Endothelial cell of umbilical vein (primary cell): ENCODE data around the gene INHBB. TPM values are rescaled to one million over a fixed set of nuclear protein-coding genes. Genes with fewer than 3 reads are reported as not detected.

ENCODE experiments used
- BruUV-seq: library from RNA; stranded (reverse); fragments of 400-500 nt; replicated peaks from 2 replicates; lab custom pipeline; 2021; lab: Mats Ljungman, UMichigan
- CTCF ChIA-PET: fragments of 300-600, 350-600 bp; sonication (Branson Sonifier 250); formaldehyde crosslinking; loops from one replicate; lab custom pipeline; 2021; ENCODE audit warnings: antibody characterized with exemption, inconsistent platforms; lab: Charles Lee
- POLR2A ChIA-PET: fragments of 300-600, 350-600 bp; sonication (Branson Sonifier 250); formaldehyde crosslinking; loops from one replicate; lab custom pipeline; 2021; ENCODE audit warnings: antibody characterized with exemption, inconsistent platforms; lab: Charles Lee
- DNase-seq: peaks from one replicate; pipeline ENCODE4 v3.0.0-alpha.2; 2011; ENCODE audit warnings: low read depth, low spot score
- FAIRE-seq: peaks from 2 replicates; lab custom pipeline; 2011; peaks lifted over from hg19 to GRCh38; lab: Jason Lieb, UNC
- H2AFZ ChIP-seq: 2 replicates; pipeline ENCODE4 v1.6.0; 2012; ENCODE audit warnings: low read depth, low read length, control low read depth, inconsistent platforms
- H3K27ac ChIP-seq: 2 replicates; pipeline ENCODE4 v1.5.1; 2011; ENCODE audit warnings: low read depth, mild to moderate bottlenecking, control low read depth, low read length, moderate library complexity; ENCODE audit not compliant: insufficient read depth
- H3K27me3 ChIP-seq, 2 experiments: 2 replicates each; pipeline versions ENCODE4 v1.6.0 to v1.6.1; 2011; ENCODE audit warnings: low read length in 2 of 2, mixed read lengths in 1 of 2; ENCODE audit not compliant: control insufficient read depth in 2 of 2, insufficient read depth in 2 of 2
- H3K36me3 ChIP-seq, 2 experiments: 2 replicates in 1 of 2; 3 replicates in 1 of 2; pipeline ENCODE4 v1.5.1; 2011; ENCODE audit warnings: low read length in 2 of 2, mild to moderate bottlenecking in 1 of 2, moderate library complexity in 1 of 2; ENCODE audit not compliant: control insufficient read depth in 2 of 2, insufficient read depth in 2 of 2; ENCODE audit errors: extremely low read depth in 1 of 2
- H3K4me1 ChIP-seq: 3 replicates; pipeline ENCODE4 v1.5.1; 2011; ENCODE audit warnings: mild to moderate bottlenecking, low read length; ENCODE audit not compliant: control insufficient read depth, insufficient read depth; ENCODE audit errors: extremely low read depth
- H3K4me2 ChIP-seq: 2 replicates; pipeline ENCODE4 v1.6.1; 2011; ENCODE audit warnings: low read length, control low read depth, mixed read lengths; ENCODE audit not compliant: insufficient read depth
- H3K4me3 ChIP-seq, 3 experiments: fragments of 200-600 bp in 1 of 3; sonication (generic), shearing (Covaris generic) in 1 of 3; replicated peaks in 1 of 3; 2 replicates each; pipeline ENCODE4 v1.5.1; 2011 to 2016; ENCODE audit warnings: control low read depth in 3 of 3, low read length in 3 of 3, mild to moderate bottlenecking in 2 of 3, inconsistent platforms in 1 of 3, low read depth in 1 of 3, moderate library complexity in 1 of 3; ENCODE audit not compliant: insufficient read depth in 1 of 3
- H3K79me2 ChIP-seq: 2 replicates; pipeline ENCODE4 v1.6.0; 2012; ENCODE audit warnings: low read length, inconsistent platforms; ENCODE audit not compliant: control insufficient read depth, insufficient read depth
- H3K9ac ChIP-seq: replicated peaks from 2 replicates; pipeline ENCODE3; 2011; ENCODE audit warnings: low read length, control low read depth; ENCODE audit not compliant: insufficient read depth; ENCODE audit errors: extremely low read depth
- H3K9me1 ChIP-seq: replicated peaks from 3 replicates; pipeline ENCODE4 v1.6.0; 2011; ENCODE audit warnings: mild to moderate bottlenecking, low read length; ENCODE audit not compliant: control insufficient read depth, insufficient read depth; ENCODE audit errors: extremely low read depth
- H3K9me3 ChIP-seq: replicated peaks from 2 replicates; pipeline ENCODE4 v1.5.1; 2012; ENCODE audit warnings: low read length, inconsistent platforms; ENCODE audit not compliant: control insufficient read depth, insufficient read depth
- H4K20me1 ChIP-seq: replicated peaks from 2 replicates; pipeline ENCODE3; 2011; ENCODE audit warnings: mild to moderate bottlenecking, low read length; ENCODE audit not compliant: control insufficient read depth, insufficient read depth; ENCODE audit errors: extremely low read depth
- CTCF ChIP-seq, 2 donors: IDR thresholded peaks; 1 replicate in 1 of 2; 2 replicates in 1 of 2; pipeline ENCODE4 v1.5.1; 2011; ENCODE audit warnings: low read length in 2 of 2, mild to moderate bottlenecking in 2 of 2, moderate library complexity in 2 of 2, control low read depth in 1 of 2, inconsistent platforms in 1 of 2, low read depth in 1 of 2; ENCODE audit not compliant: insufficient read depth in 1 of 2; ENCODE audit errors: extremely low read depth in 1 of 2
- EZH2 ChIP-seq: IDR thresholded peaks from 2 replicates; pipeline ENCODE4 v1.6.1; 2012; ENCODE audit warnings: borderline replicate concordance, low read depth, mild to moderate bottlenecking, moderate library complexity, low read length, inconsistent platforms; ENCODE audit not compliant: severe bottlenecking
- FOS ChIP-seq: IDR thresholded peaks from 2 replicates; pipeline ENCODE4 v1.6.1; 2011; ENCODE audit warnings: mild to moderate bottlenecking, low read length, moderate library complexity, borderline replicate concordance; ENCODE audit not compliant: insufficient read depth
- GATA2 ChIP-seq: IDR thresholded peaks from 2 replicates; pipeline ENCODE4 v1.7.0; 2011; ENCODE audit warnings: low read depth, mild to moderate bottlenecking, moderate library complexity, mixed read lengths, low read length; ENCODE audit not compliant: insufficient read length, insufficient read depth
- JUN ChIP-seq: IDR thresholded peaks from 2 replicates; pipeline ENCODE4 v1.6.1; 2011; ENCODE audit warnings: borderline replicate concordance, low read depth; ENCODE audit not compliant: insufficient read length, insufficient read depth
- MYC ChIP-seq: IDR thresholded peaks from one replicate; pipeline ENCODE4 v1.6.1; 2011; ENCODE audit warnings: mild to moderate bottlenecking, low read depth, low read length
- POLR2A ChIP-seq: IDR thresholded peaks from 2 replicates; pipeline ENCODE4 v1.6.1; 2012; ENCODE audit warnings: low read depth, mild to moderate bottlenecking, control low read depth, low read length
- POLR2AphosphoS5 ChIP-seq: IDR thresholded peaks from 2 replicates; pipeline ENCODE4 v1.6.1; 2012; ENCODE audit warnings: low read depth, mild to moderate bottlenecking, control low read depth, low read length, moderate library complexity; ENCODE audit not compliant: insufficient read depth
- dilution Hi-C: fragments of 300-500 bp; cut with MboI; formaldehyde crosslinking; loops from one replicate; pipeline ENCODE4 v1.15.0; 2019; ENCODE audit warnings: low sequenced_read_pairs; ENCODE audit not compliant: extremely low pct_ligation_motif_present
- intact Hi-C: fragments of 100-400 bp; cut with micrococcal nuclease; formaldehyde crosslinking; loops from one replicate; pipeline ENCODE4 v1.10.0; 2022
- polyA plus RNA-seq, 4 experiments: library from polyadenylated mRNA; depleted of rRNA in 3 of 4; stranded (reverse) in 3 of 4; unstranded in 1 of 4; fragments of >200 nt; gene quantifications; 2 replicates each; pipeline versions ENCODE4 v1.2.1 to v1.2.3, GENCODE V29; 2011 to 2012; ENCODE audit warnings: missing spikeins in 1 of 4
- total RNA-seq: library from RNA; stranded (reverse); gene quantifications from 2 replicates; pipeline ENCODE4 v1.2.3, GENCODE V29; 2021
- TF ChIP-seq, protein P1 (sequence below): IDR thresholded peaks from 2 replicates; pipeline ENCODE4 v1.6.1; 2011; ENCODE audit not compliant: insufficient read depth, insufficient read length

INHBB gene
- total and polyA plus RNA-seq, 2 donors (not counting 3 experiments of a cell fraction or from before 2014, with no cell fraction given) = 0.11 to 1.8 TPM

DNA sequence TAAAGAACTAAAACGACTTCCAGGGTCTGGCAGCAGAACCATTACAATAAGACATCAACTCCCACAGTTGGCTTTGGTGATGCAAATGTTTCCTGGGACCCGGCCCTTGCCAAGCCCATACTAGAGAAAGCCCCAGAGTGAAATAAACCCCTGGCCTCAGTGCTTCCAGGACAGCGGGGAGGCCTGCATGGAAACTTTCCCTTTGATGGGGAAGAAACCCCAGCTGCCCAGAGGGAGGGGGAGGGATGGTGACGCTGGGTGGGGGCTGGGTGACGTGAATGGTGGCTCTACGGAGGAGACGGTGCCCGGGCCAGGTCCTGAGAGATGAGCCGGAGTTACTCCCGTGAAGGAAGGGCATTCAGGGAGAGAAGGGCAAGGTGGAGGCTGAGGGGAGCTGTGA, 27.5 kb downstream of the INHBB start:
- no peaks in the 10 kb centered on the region for H4K20me1 ChIP-seq
- no peak overlapping the region for H3K9ac ChIP-seq
- intact Hi-C loops (no loop called here), dilution Hi-C loops (no loop called here)
- no peaks in the 10 kb centered on the region for H3K9me1 ChIP-seq
- no TSS peak for BruUV-seq
- no peaks in the 10 kb centered on the region for H3K27me3 ChIP-seq
- no peaks in the 10 kb centered on the region for H3K36me3 ChIP-seq
- H3K4me3 ChIP-seq = no peak overlapping the region
- H3K27ac ChIP-seq = no peak overlapping the region
- FAIRE-seq (no peak), DNase-seq (no peak)
- H3K79me2 ChIP-seq = no peaks in the 10 kb centered on the region
- no peak overlapping the region for H2AFZ ChIP-seq
- POLR2A ChIA-PET = no interaction called here
- H3K4me1 ChIP-seq = no peaks in the 10 kb centered on the region
- H3K4me2 ChIP-seq = no peak overlapping the region
- no peaks in the 10 kb centered on the region for H3K9me3 ChIP-seq
- TF ChIP-seq CTCF (IDR thresholded peaks at IDR 0.05; ENCODE audit: extremely low read depth in 1 of 2, insufficient read depth in 1 of 2, low read depth in 1 of 2, low read length in 2 of 2) (no peak), GATA2 (no peak)
- TF ChIP-seq, protein P1, sequence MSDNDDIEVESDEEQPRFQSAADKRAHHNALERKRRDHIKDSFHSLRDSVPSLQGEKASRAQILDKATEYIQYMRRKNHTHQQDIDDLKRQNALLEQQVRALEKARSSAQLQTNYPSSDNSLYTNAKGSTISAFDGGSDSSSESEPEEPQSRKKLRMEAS = no peak
- CTCF ChIA-PET = interaction anchor here (1.2 kb wide), 1 partner anchor 30 kb away, joined by 4 read pairs; no protein-coding TSS in a partner anchor

DNA sequence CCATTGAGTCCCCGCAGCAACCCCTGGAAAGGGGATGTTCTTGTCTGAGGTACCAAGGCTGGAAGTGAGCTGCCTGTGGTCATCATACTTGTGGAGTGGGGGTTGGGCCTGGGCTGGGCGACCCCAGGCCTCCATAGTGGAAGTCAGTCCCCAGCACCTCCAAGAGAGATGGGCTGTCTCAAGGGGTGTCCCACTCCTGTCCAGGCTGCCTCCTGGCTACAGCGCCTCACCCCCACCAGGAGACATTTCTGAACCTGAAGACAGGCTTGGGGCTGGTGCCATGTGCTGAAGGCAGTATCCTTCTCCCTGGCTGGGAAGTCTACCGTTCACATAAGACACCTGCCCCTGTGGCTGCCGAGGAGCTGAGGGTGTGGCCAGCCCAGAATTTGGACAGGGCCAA, 28.9 kb downstream of the INHBB start:
- no peaks in the 10 kb centered on the region for H3K36me3 ChIP-seq
- intact Hi-C loops = no loop called here
- H3K4me2 ChIP-seq = no peak overlapping the region
- DNase-seq (no peak), FAIRE-seq (no peak)
- H3K9me3 ChIP-seq = no peaks in the 10 kb centered on the region
- H3K79me2 ChIP-seq = no peaks in the 10 kb centered on the region
- no peaks in the 10 kb centered on the region for H3K9me1 ChIP-seq
- no peak overlapping the region for H2AFZ ChIP-seq
- dilution Hi-C loops = no loop called here
- ChIA-PET CTCF (interaction anchor here (1.2 to 1.9 kb wide), 3 partner anchors 31 to 301 kb away, joined by 3 to 4 read pairs (median 4); no protein-coding TSS in a partner anchor), POLR2A (no interaction called here)
- BruUV-seq = no TSS peak
- H3K27ac ChIP-seq = no peak overlapping the region
- TF ChIP-seq EZH2 (no peak), CTCF (IDR thresholded peaks at IDR 0.05; ENCODE audit: extremely low read depth in 1 of 2, insufficient read depth in 1 of 2, low read depth in 1 of 2, low read length in 2 of 2) (no peak), JUN (no peak), FOS (no peak), POLR2AphosphoS5 (no peak), POLR2A (no peak), GATA2 (no peak), MYC (no peak)
- TF ChIP-seq, protein P1 = no peak
- H3K27me3 ChIP-seq = no peaks in the 10 kb centered on the region
- H4K20me1 ChIP-seq = no peaks in the 10 kb centered on the region
- H3K4me1 ChIP-seq = no peaks in the 10 kb centered on the region
- no peak overlapping the region for H3K9ac ChIP-seq
- H3K4me3 ChIP-seq = no peak overlapping the region
